CD14-positive monocyte (primary cell): Measurements from ENCODE around the gene FBXO11. TPM values are rescaled to one million over a fixed set of nuclear protein-coding genes. Genes with fewer than 3 reads are reported as not detected.

Experiments
- DNase-seq, 3 donors: peaks; one replicate each; pipeline ENCODE4 v3.0.0-alpha.2; 2011 to 2022
- H2AFZ ChIP-seq: 2 replicates; pipeline ENCODE4 v1.6.0; 2012; ENCODE audit warnings: mild to moderate bottlenecking, low read depth, low read length, inconsistent platforms; ENCODE audit not compliant: insufficient read depth, poor library complexity, severe bottlenecking
- H3K27ac ChIP-seq, 2 donors: 1 replicate in 1 of 2; 2 replicates in 1 of 2; pipeline ENCODE4 v1.5.1; 2012 to 2013; ENCODE audit warnings: low read length in 2 of 2, control low read depth in 1 of 2, inconsistent platforms in 1 of 2, low read depth in 1 of 2, mild to moderate bottlenecking in 1 of 2
- H3K27me3 ChIP-seq, 2 donors: one replicate each; pipeline versions ENCODE4 v1.6.0 to v1.6.1; 2011 to 2013; ENCODE audit warnings: low read length in 2 of 2; ENCODE audit not compliant: control insufficient read depth in 2 of 2, insufficient read depth in 2 of 2
- H3K36me3 ChIP-seq, 2 donors: replicated peaks in 1 of 2; 1 replicate in 1 of 2; 2 replicates in 1 of 2; pipeline versions ENCODE4 v1.5.1 to v1.6.1; 2012 to 2013; ENCODE audit warnings: low read length in 2 of 2, control low read depth in 1 of 2, inconsistent platforms in 1 of 2, mild to moderate bottlenecking in 1 of 2; ENCODE audit not compliant: insufficient read depth in 2 of 2, control insufficient read depth in 1 of 2
- H3K4me1 ChIP-seq, 2 donors: 1 replicate in 1 of 2; 2 replicates in 1 of 2; pipeline versions ENCODE4 v1.5.1 to v1.6.1; 2012 to 2013; ENCODE audit warnings: low read length in 2 of 2, control low read depth in 1 of 2, inconsistent platforms in 1 of 2, mild to moderate bottlenecking in 1 of 2, moderate library complexity in 1 of 2; ENCODE audit not compliant: insufficient read depth in 2 of 2, control insufficient read depth in 1 of 2
- H3K4me2 ChIP-seq: replicated peaks from 2 replicates; pipeline ENCODE3; 2012; ENCODE audit warnings: low read length, moderate library complexity, mild to moderate bottlenecking; ENCODE audit not compliant: poor library complexity, severe bottlenecking; ENCODE audit errors: extremely low read depth
- H3K4me3 ChIP-seq, 3 experiments: fragments of 200-600 bp in 1 of 3; sonication (generic) in 1 of 3; replicated peaks in 1 of 3; 1 replicate in 2 of 3; 2 replicates in 1 of 3; pipeline ENCODE4 v1.5.1; 2011 to 2013; ENCODE audit warnings: low read length in 3 of 3, mild to moderate bottlenecking in 3 of 3, control low read depth in 2 of 3, low read depth in 2 of 3, inconsistent platforms in 1 of 3, moderate library complexity in 1 of 3
- H3K79me2 ChIP-seq: 2 replicates; pipeline ENCODE4 v1.6.0; 2012; ENCODE audit warnings: mild to moderate bottlenecking, control low read depth, inconsistent platforms, low read length, moderate library complexity; ENCODE audit not compliant: insufficient read depth
- H3K9ac ChIP-seq: 2 replicates; pipeline ENCODE4 v1.6.0; 2017; ENCODE audit warnings: low read length, mild to moderate bottlenecking; ENCODE audit not compliant: insufficient read depth, poor library complexity, severe bottlenecking
- H3K9me3 ChIP-seq, 2 donors: replicated peaks in 1 of 2; 1 replicate in 1 of 2; 2 replicates in 1 of 2; pipeline versions ENCODE4 v1.5.1 to v1.6.1; 2012 to 2013; ENCODE audit warnings: low read length in 2 of 2, control low read depth in 1 of 2; ENCODE audit not compliant: control insufficient read depth in 1 of 2, insufficient read depth in 1 of 2
- H4K20me1 ChIP-seq: 2 replicates; pipeline ENCODE4 v1.6.0; 2012; ENCODE audit warnings: mild to moderate bottlenecking, low read length, control low read depth, moderate library complexity; ENCODE audit not compliant: insufficient read depth
- H3K27ac Mint-ChIP-seq, 7 donors: one replicate each; pipeline ENCODE4 v1.8.0; 2020; ENCODE audit warnings: mild to moderate bottlenecking in 7 of 7, mixed read lengths in 7 of 7, moderate library complexity in 6 of 7, inconsistent platforms in 2 of 7
- H3K27me3 Mint-ChIP-seq, 3 donors: one replicate each; pipeline ENCODE4 v1.8.0; 2021 to 2022; ENCODE audit warnings: low read depth in 3 of 3, mild to moderate bottlenecking in 3 of 3, mixed read lengths in 3 of 3, moderate library complexity in 3 of 3, inconsistent platforms in 1 of 3
- H3K36me3 Mint-ChIP-seq, 2 donors: one replicate each; pipeline ENCODE4 v1.8.0; 2020; ENCODE audit warnings: mixed read lengths in 2 of 2, inconsistent platforms in 1 of 2, mild to moderate bottlenecking in 1 of 2
- H3K4me1 Mint-ChIP-seq: one replicate; pipeline ENCODE4 v1.8.0; 2020; ENCODE audit warnings: mild to moderate bottlenecking, mixed read lengths
- H3K4me3 Mint-ChIP-seq, 2 donors: one replicate each; pipeline ENCODE4 v1.8.0; 2020; ENCODE audit warnings: mild to moderate bottlenecking in 2 of 2, mixed read lengths in 2 of 2, moderate library complexity in 1 of 2
- H3K9me3 Mint-ChIP-seq, 7 donors: one replicate each; pipeline ENCODE4 v1.8.0; 2020 to 2022; ENCODE audit warnings: mixed read lengths in 7 of 7, mild to moderate bottlenecking in 6 of 7, moderate library complexity in 6 of 7, inconsistent platforms in 2 of 7
- CTCF ChIP-seq: fragments of 200-600 bp; IDR thresholded peaks from one replicate; pipeline ENCODE4 v1.8.0; 2022; ENCODE audit warnings: antibody characterized with exemption, mild to moderate bottlenecking
- WGBS: methylation state at CpG from one replicate; pipeline ENCODE4 v1.1.5; 2013; ENCODE audit warnings: missing lambda C conversion rate; ENCODE audit not compliant: insufficient coverage; 5-methylcytosine and 5-hydroxymethylcytosine counted together
- intact Hi-C, 2 donors: fragments of 100-400 bp; cut with micrococcal nuclease; formaldehyde crosslinking; loops; one replicate each; pipeline versions ENCODE4 v1.15.0 to v1.15.1; 2023
- polyA plus RNA-seq, 3 donors: library from polyadenylated mRNA; depleted of rRNA in 1 of 3; unstranded in 2 of 3; stranded (reverse) in 1 of 3; fragments of 300-500 nt in 2 of 3; fragments of >200 nt in 1 of 3; fragmentation: Illumina TruSeq in 2 of 3; gene quantifications; 1 replicate in 2 of 3; 2 replicates in 1 of 3; pipeline ENCODE4 v1.2.3, GENCODE V29; 2012 to 2021

The FBXO11 gene
- polyA plus RNA-seq, 3 donors = 2.2 to 51.3 (median 4.6) TPM

GRCh38 chr2:47767497-47767844, 138.8 kb downstream of the FBXO11 start:
- H3K27me3 ChIP-seq = no peaks in the 10 kb centered on the region
- no peak for DNase-seq
- no peaks in the 10 kb centered on the region for H3K79me2 ChIP-seq
- no peak overlapping the region for H3K4me3 ChIP-seq
- intact Hi-C loops = loop anchor here in 1 of 2 donors (5.0 to 10.0 kb wide), 2 partner anchors 333 to 430 kb away; no protein-coding TSS in a partner anchor
- Mint-ChIP-seq H3K4me3 (no peak overlapping the region), H3K9me3 (peaks cover 3 to 6% (median 4%) of the 10 kb centered on the region in 7 donors), H3K27me3 (peaks cover 1 to 9% (median 7%) of the 10 kb centered on the region in 3 donors), H3K4me1 (peaks cover 6% of the 10 kb centered on the region), H3K27ac (peak overlapping the region in 1 of 7 donors; percentile 70), H3K36me3 (no peaks in the 10 kb centered on the region)
- no peaks in the 10 kb centered on the region for H3K36me3 ChIP-seq
- TF ChIP-seq CTCF = no peak
- H3K9ac ChIP-seq = no peak overlapping the region
- H3K27ac ChIP-seq = no peak overlapping the region
- peaks cover 0 to 6% of the 10 kb centered on the region in 2 donors for H3K4me1 ChIP-seq
- H4K20me1 ChIP-seq = no peaks in the 10 kb centered on the region
- 40% methylated on average over 1 of the region's 3 CpGs for WGBS
- H3K9me3 ChIP-seq = peaks cover 0 to 3% of the 10 kb centered on the region in 2 donors
- peak overlapping the region; percentile 73 for H2AFZ ChIP-seq
- H3K4me2 ChIP-seq = peak overlapping the region; percentile 34

GRCh38 chr2:47751856-47752414, 154.4 kb downstream of the FBXO11 start:
- Mint-ChIP-seq H3K27me3 (peaks cover 0 to 5% (median 0%) of the 10 kb centered on the region in 3 donors), H3K27ac (peak overlapping the region; percentile 86 to 97 (median 96)), H3K9me3 (peaks cover 7 to 21% (median 17%) of the 10 kb centered on the region in 7 donors), H3K4me3 (no peak overlapping the region), H3K36me3 (no peaks in the 10 kb centered on the region), H3K4me1 (peaks cover 14% of the 10 kb centered on the region)
- Histone ChIP-seq H3K4me2 (no peak overlapping the region), H2AFZ (peak overlapping the region; percentile 51), H3K4me1 (peaks cover 16% of the 10 kb centered on the region in 2 donors), H3K9me3 (peaks cover 16% of the 10 kb centered on the region in 2 donors), H3K27me3 (no peaks in the 10 kb centered on the region), H3K9ac (peak overlapping the region; percentile 52), H3K4me3 (peak overlapping the region in 1 of 3 experiments; percentile 49), H3K36me3 (no peaks in the 10 kb centered on the region), H3K27ac (peak overlapping the region; percentile 81 to 93), H3K79me2 (no peaks in the 10 kb centered on the region), H4K20me1 (no peaks in the 10 kb centered on the region)
- TF ChIP-seq CTCF = no peak
- 40% methylated on average over 3 of the region's 10 CpGs for WGBS
- DNase-seq = no peak
- intact Hi-C loops = no loop called here
